Measurements from ENCODE around the gene FXYD6. TPM values are rescaled to one million over a fixed set of nuclear protein-coding genes. Genes with fewer than 3 reads are reported as not detected.

Gene FXYD6
- total and polyA plus RNA-seq, 3 experiments from 2014 or later: 0.11 TPM; not detected in 2

- no peaks in the 10 kb centered on the region for H3K9me3 ChIP-seq (ENCODE audit: low read length)
- peaks cover 9 to 10% (median 9%) of the 10 kb centered on the region in 3 donors for H3K4me1 Mint-ChIP-seq
- H3K36me3 ChIP-seq (ENCODE audit: insufficient read depth, low read length): no peaks in the 10 kb centered on the region
- peaks cover 0 to 6% (median 3%) of the 10 kb centered on the region in 3 donors for H3K36me3 Mint-ChIP-seq
- H3K27ac ChIP-seq (ENCODE audit: low read depth, low read length): no peak overlapping the region
- H3K27ac Mint-ChIP-seq: peak overlapping the region in 1 of 8 donors; percentile 70
- peaks cover 7 to 30% of the 10 kb centered on the region in 2 donors for H3K27me3 Mint-ChIP-seq
- no peak overlapping the region for H3K4me3 ChIP-seq (ENCODE audit: low read length)
- H3K4me1 ChIP-seq (ENCODE audit: insufficient read depth, low read length): no peaks in the 10 kb centered on the region
- H3K4me3 Mint-ChIP-seq: no peak overlapping the region
- H3K27me3 ChIP-seq (ENCODE audit: insufficient read depth, low read length, poor library complexity, severe bottlenecking): no peaks in the 10 kb centered on the region
- POLR2A ChIA-PET: no interaction called here
- no peak for DNase-seq
- H3K9me3 Mint-ChIP-seq: peaks cover 0 to 8% (median 0%) of the 10 kb centered on the region in 5 donors
- CTCF ChIA-PET: interaction anchor here (1.3 to 1.8 kb wide), 2 partner anchors 45 to 95 kb away, joined by 4 to 9 read pairs; no protein-coding TSS in a partner anchor
Measured at GRCh38 chr11:117852309-117852708, 24.1 kb downstream of the FXYD6 start.

- ChIA-PET CTCF (interaction anchor here (1.3 to 1.8 kb wide), 2 partner anchors 44 to 95 kb away, joined by 4 to 9 read pairs; no protein-coding TSS in a partner anchor), POLR2A (no interaction called here)
Measured at GRCh38 chr11:117851852-117852251, 24.6 kb downstream of the FXYD6 start.

GRCh38 chr11:117851106-117851505 lies 25.4 kb downstream of the FXYD6 start:
- no peak overlapping the region for H3K27ac ChIP-seq (ENCODE audit: low read depth, low read length)
- H3K4me3 ChIP-seq (ENCODE audit: low read length): no peak overlapping the region
- H3K4me3 Mint-ChIP-seq: no peak overlapping the region
- H3K36me3 ChIP-seq (ENCODE audit: insufficient read depth, low read length): no peaks in the 10 kb centered on the region
- ChIA-PET CTCF (interaction anchor here (1.3 kb wide), 1 partner anchor 96 kb away, joined by 9 read pairs; no protein-coding TSS in a partner anchor), POLR2A (no interaction called here)
- H3K27me3 Mint-ChIP-seq: peaks cover 7 to 21% of the 10 kb centered on the region in 2 donors
- peaks cover 0 to 8% (median 0%) of the 10 kb centered on the region in 5 donors for H3K9me3 Mint-ChIP-seq
- H3K27me3 ChIP-seq (ENCODE audit: insufficient read depth, low read length, poor library complexity, severe bottlenecking): no peaks in the 10 kb centered on the region
- DNase-seq: no peak
- H3K4me1 Mint-ChIP-seq: peaks cover 9 to 10% (median 9%) of the 10 kb centered on the region in 3 donors
- H3K27ac Mint-ChIP-seq: no peak overlapping the region
- H3K4me1 ChIP-seq (ENCODE audit: insufficient read depth, low read length): no peaks in the 10 kb centered on the region
- H3K9me3 ChIP-seq (ENCODE audit: low read length): no peaks in the 10 kb centered on the region
- H3K36me3 Mint-ChIP-seq: peaks cover 0 to 6% (median 2%) of the 10 kb centered on the region in 3 donors

More at GRCh38 chr11:117851852-117852251, 24.6 kb downstream of the FXYD6 start:
- Histone ChIP-seq H3K27ac (ENCODE audit: low read depth, low read length) (no peak overlapping the region), H3K36me3 (ENCODE audit: insufficient read depth, low read length) (no peaks in the 10 kb centered on the region), H3K4me1 (ENCODE audit: insufficient read depth, low read length) (no peaks in the 10 kb centered on the region), H3K4me3 (ENCODE audit: low read length) (no peak overlapping the region), H3K27me3 (ENCODE audit: insufficient read depth, low read length, poor library complexity, severe bottlenecking) (no peaks in the 10 kb centered on the region), H3K9me3 (ENCODE audit: low read length) (no peaks in the 10 kb centered on the region)
- Mint-ChIP-seq H3K4me1 (peaks cover 9 to 10% (median 9%) of the 10 kb centered on the region in 3 donors), H3K4me3 (no peak overlapping the region), H3K36me3 (peaks cover 0 to 6% (median 2%) of the 10 kb centered on the region in 3 donors), H3K27me3 (peaks cover 7 to 26% of the 10 kb centered on the region in 2 donors), H3K27ac (peak overlapping the region in 1 of 8 donors; percentile 17), H3K9me3 (peaks cover 0 to 8% (median 0%) of the 10 kb centered on the region in 5 donors)
- DNase-seq: no peak

DNA sequence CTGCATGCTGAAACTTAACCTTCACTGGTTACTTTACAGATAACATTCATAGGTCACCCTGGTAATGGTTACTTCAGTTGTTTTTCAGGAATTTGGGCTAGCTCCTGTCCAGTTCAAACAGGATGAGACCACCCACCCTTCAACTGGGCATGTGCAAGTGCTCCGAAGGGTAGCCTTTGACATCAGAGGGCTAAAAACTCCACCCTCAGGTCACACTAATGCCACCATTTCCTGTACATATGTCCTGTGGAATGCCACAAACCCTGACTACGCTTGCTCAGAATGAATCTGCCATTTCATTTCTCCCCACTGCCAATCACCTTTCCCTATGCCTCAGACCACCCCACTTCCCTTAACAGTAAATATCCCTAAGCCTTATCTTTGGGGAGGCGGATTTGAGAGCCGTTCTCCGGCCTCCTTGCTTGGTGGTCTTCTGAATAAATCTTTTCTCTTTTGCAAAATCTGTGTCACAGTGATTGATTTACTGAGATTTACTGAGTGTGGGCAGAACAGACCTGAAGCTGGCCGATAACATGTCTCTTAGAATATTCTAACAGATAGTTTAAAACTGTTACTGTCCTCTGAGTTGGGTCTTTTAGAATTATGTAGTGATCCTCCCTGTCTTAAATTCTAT lies 26.6 kb downstream of the FXYD6 start:
- DNase-seq: no peak
- H3K4me3 Mint-ChIP-seq: peak overlapping the region in 2 of 7 donors; percentile 1 to 49
- peaks cover 0 to 8% (median 0%) of the 10 kb centered on the region in 5 donors for H3K9me3 Mint-ChIP-seq
- Histone ChIP-seq H3K27ac (ENCODE audit: low read depth, low read length) (no peak overlapping the region), H3K9me3 (ENCODE audit: low read length) (no peaks in the 10 kb centered on the region), H3K36me3 (ENCODE audit: insufficient read depth, low read length) (no peaks in the 10 kb centered on the region), H3K4me3 (ENCODE audit: low read length) (no peak overlapping the region), H3K4me1 (ENCODE audit: insufficient read depth, low read length) (no peaks in the 10 kb centered on the region), H3K27me3 (ENCODE audit: insufficient read depth, low read length, poor library complexity, severe bottlenecking) (no peaks in the 10 kb centered on the region)
- H3K4me1 Mint-ChIP-seq: peaks cover 9 to 12% (median 9%) of the 10 kb centered on the region in 3 donors
- POLR2A ChIA-PET: interaction anchor here (0.6 kb wide), 1 partner anchor 199 kb away, joined by 4 read pairs; no protein-coding TSS in a partner anchor
- CTCF ChIA-PET: interaction anchor here (1.6 to 1.7 kb wide), 2 partner anchors 97 to 204 kb away, joined by 5 to 7 read pairs; no protein-coding TSS in a partner anchor
- H3K27me3 Mint-ChIP-seq: peaks cover 7 to 12% of the 10 kb centered on the region in 2 donors
- H3K27ac Mint-ChIP-seq: peak overlapping the region in 3 of 8 donors; percentile 8 to 39 (median 9)
- peaks cover 0 to 6% (median 2%) of the 10 kb centered on the region in 3 donors for H3K36me3 Mint-ChIP-seq

GRCh38 chr11:117843666-117844484 lies 32.6 kb downstream of the FXYD6 start:
- Mint-ChIP-seq H3K4me1 (peaks cover 2 to 9% (median 4%) of the 10 kb centered on the region in 3 donors), H3K4me3 (no peak overlapping the region), H3K27ac (no peak overlapping the region), H3K36me3 (no peaks in the 10 kb centered on the region), H3K9me3 (peaks cover 0 to 2% (median 0%) of the 10 kb centered on the region in 5 donors), H3K27me3 (peaks cover 0 to 3% of the 10 kb centered on the region in 2 donors)
- Histone ChIP-seq H3K36me3 (ENCODE audit: insufficient read depth, low read length) (no peaks in the 10 kb centered on the region), H3K4me1 (ENCODE audit: insufficient read depth, low read length) (peaks cover 8% of the 10 kb centered on the region), H3K4me3 (ENCODE audit: low read length) (no peak overlapping the region), H3K9me3 (ENCODE audit: low read length) (no peaks in the 10 kb centered on the region), H3K27me3 (ENCODE audit: insufficient read depth, low read length, poor library complexity, severe bottlenecking) (no peaks in the 10 kb centered on the region), H3K27ac (ENCODE audit: low read depth, low read length) (no peak overlapping the region)
- ChIA-PET CTCF (interaction anchor here (0.7 to 7.1 kb wide), 23 partner anchors 10 to 327 kb away, joined by 3 to 126 read pairs (median 4); no protein-coding TSS in a partner anchor), POLR2A (interaction anchor here (0.6 to 1.7 kb wide), 3 partner anchors 36 to 209 kb away, joined by 3 to 8 read pairs (median 4); no protein-coding TSS in a partner anchor)
- peak; percentile 64 to 87 (median 76) for DNase-seq

- ChIA-PET POLR2A (interaction anchor here (0.7 kb wide), 1 partner anchor 10 kb away, joined by 4 read pairs; no protein-coding TSS in a partner anchor), CTCF (interaction anchor here (0.7 to 7.1 kb wide), 8 partner anchors 14 to 217 kb away, joined by 3 to 126 read pairs (median 13); no protein-coding TSS in a partner anchor)
- Histone ChIP-seq H3K36me3 (ENCODE audit: insufficient read depth, low read length) (no peaks in the 10 kb centered on the region), H3K27me3 (ENCODE audit: insufficient read depth, low read length, poor library complexity, severe bottlenecking) (no peaks in the 10 kb centered on the region), H3K27ac (ENCODE audit: low read depth, low read length) (no peak overlapping the region), H3K9me3 (ENCODE audit: low read length) (no peaks in the 10 kb centered on the region), H3K4me3 (ENCODE audit: low read length) (no peak overlapping the region), H3K4me1 (ENCODE audit: insufficient read depth, low read length) (peaks cover 8% of the 10 kb centered on the region)
- H3K27ac Mint-ChIP-seq: no peak overlapping the region
- DNase-seq: peak in 1 of 5 donors; percentile 30
- H3K27me3 Mint-ChIP-seq: peaks cover 0 to 5% of the 10 kb centered on the region in 2 donors
- no peak overlapping the region for H3K4me3 Mint-ChIP-seq
- peaks cover 0 to 2% (median 0%) of the 10 kb centered on the region in 5 donors for H3K9me3 Mint-ChIP-seq
- no peaks in the 10 kb centered on the region for H3K36me3 Mint-ChIP-seq
- H3K4me1 Mint-ChIP-seq: peaks cover 8 to 22% (median 17%) of the 10 kb centered on the region in 3 donors
Measured at GRCh38 chr11:117842131-117842941, 34.1 kb downstream of the FXYD6 start.

DNA sequence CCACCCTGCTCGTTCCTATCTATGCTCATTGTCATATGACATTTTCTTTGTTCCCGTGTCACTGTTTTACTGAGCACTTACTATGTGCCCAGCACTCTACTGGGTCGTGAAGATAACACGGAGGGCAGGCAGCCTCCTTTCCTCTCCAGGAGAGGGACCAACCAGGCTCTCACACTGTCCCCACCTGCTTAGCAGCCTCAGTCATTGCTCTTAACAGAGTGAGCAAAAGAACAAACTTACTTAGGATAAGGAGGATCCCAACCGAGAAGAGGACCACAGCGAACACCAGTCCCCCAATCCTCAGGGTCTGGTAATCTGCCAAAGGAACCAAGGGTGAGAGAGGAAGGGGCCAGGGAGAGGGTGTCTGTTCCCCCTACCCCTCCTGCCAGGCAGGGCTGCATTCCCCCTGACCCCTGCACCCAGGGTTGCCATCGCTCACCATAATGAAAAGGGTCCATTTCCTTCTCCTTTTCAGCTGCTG lies 34.9 kb downstream of the FXYD6 start:
- POLR2A ChIA-PET: no interaction called here

More for the DNA sequence above, 34.9 kb downstream of the FXYD6 start:
- CTCF ChIA-PET: interaction anchor here (0.7 to 7.1 kb wide), 7 partner anchors 14 to 217 kb away, joined by 3 to 126 read pairs (median 14); no protein-coding TSS in a partner anchor
- Mint-ChIP-seq H3K4me3 (no peak overlapping the region), H3K27me3 (peaks cover 0 to 5% of the 10 kb centered on the region in 2 donors), H3K27ac (peak overlapping the region in 1 of 8 donors; percentile 23), H3K36me3 (no peaks in the 10 kb centered on the region), H3K9me3 (peaks cover 0 to under 1% (median 0%) of the 10 kb centered on the region in 5 donors), H3K4me1 (peaks cover 8 to 27% (median 18%) of the 10 kb centered on the region in 3 donors)
- Histone ChIP-seq H3K36me3 (ENCODE audit: insufficient read depth, low read length) (no peaks in the 10 kb centered on the region), H3K9me3 (ENCODE audit: low read length) (no peaks in the 10 kb centered on the region), H3K27ac (ENCODE audit: low read depth, low read length) (no peak overlapping the region), H3K4me1 (ENCODE audit: insufficient read depth, low read length) (peaks cover 8% of the 10 kb centered on the region), H3K27me3 (ENCODE audit: insufficient read depth, low read length, poor library complexity, severe bottlenecking) (no peaks in the 10 kb centered on the region), H3K4me3 (ENCODE audit: low read length) (no peak overlapping the region)
- peak in 1 of 5 donors; percentile 28 for DNase-seq
